Activated CD4-positive, alpha-beta T cell treated with anti-CD3 and anti-CD28 coated beads, Interleukin-2, amount 50 U/mL, for 48 hours (primary cell): ENCODE measurements around the gene NCR2.
"Not testable (repeated sequence)": the region's sequence is repeated elsewhere in the genome, so short reads cannot be mapped to it uniquely, and the experiment has no call there.

Experiments
- DNase-seq, 2 experiments: peaks; one replicate each; pipeline ENCODE4 v3.0.0-alpha.2; 2020

The NCR2 gene

GRCh38 chr6:41335296-41335695, at the start of gene NCR2:
NCR2 (plus strand) TSS chr6:41335608; CDS start chr6:41335877, 269 bp downstream.
- DNase-seq, result no peak

GRCh38 chr6:41286544-41287346, 48.7 kb upstream of the NCR2 start, which contains the start of gene TREM1:
TREM1 (minus strand) TSS chr6:41286682; CDS start chr6:41286655, 27 bp downstream.
- no peak for DNase-seq

- no peak for DNase-seq
Observed at GRCh38 chr6:41288030-41288753, 47.2 kb upstream of the NCR2 start.

GRCh38 chr6:41288754-41289129, 46.7 kb upstream of the NCR2 start:
- no peak for DNase-seq

- no peak for DNase-seq
Observed at GRCh38 chr6:41289815-41290214, 45.6 kb upstream of the NCR2 start.

- no peak for DNase-seq
Observed at GRCh38 chr6:41291717-41292116, 43.7 kb upstream of the NCR2 start.

GRCh38 chr6:41294214-41294872, 41.1 kb upstream of the NCR2 start:
- no peak for DNase-seq

GRCh38 chr6:41297248-41297647, 38.2 kb upstream of the NCR2 start:
- not testable (repeated sequence) for DNase-seq

GRCh38 chr6:41298785-41299502, 36.5 kb upstream of the NCR2 start:
- no peak for DNase-seq

GRCh38 chr6:41302638-41303037, 32.8 kb upstream of the NCR2 start:
- no peak for DNase-seq

- peak; percentile 37 to 47 for DNase-seq
Observed at GRCh38 chr6:41306187-41306854, 29.1 kb upstream of the NCR2 start.

- no peak for DNase-seq
Observed at GRCh38 chr6:41315203-41315602, 20.2 kb upstream of the NCR2 start.

- no peak for DNase-seq
Observed at GRCh38 chr6:41315943-41316620, 19.3 kb upstream of the NCR2 start.

- no peak for DNase-seq
Observed at GRCh38 chr6:41318261-41318653, 17.2 kb upstream of the NCR2 start.

GRCh38 chr6:41318654-41319565, 16.5 kb upstream of the NCR2 start:
- DNase-seq, result peak; percentile 81 to 85

GRCh38 chr6:41321183-41321582, 14.2 kb upstream of the NCR2 start:
- DNase-seq, result no peak

GRCh38 chr6:41325446-41326066, 9.9 kb upstream of the NCR2 start:
- DNase-seq, result no peak

GRCh38 chr6:41326092-41326491, 9.3 kb upstream of the NCR2 start:
- DNase-seq, result no peak

- DNase-seq, result no peak
Observed at GRCh38 chr6:41327177-41327576, 8.2 kb upstream of the NCR2 start.
